Ovary (tissue), 3 donors: ENCODE data around the gene AP3B1.

Source experiments
- CTCF ChIP-seq, 3 donors: fragments of 450-650 bp in 2 of 3; fragments of 200-600 bp in 1 of 3; IDR thresholded peaks; one replicate each; pipeline versions ENCODE4 v1.5.1 to v1.8.0; 2016 to 2022; ENCODE audit warnings: antibody characterized with exemption in 3 of 3, mild to moderate bottlenecking in 1 of 3
- EP300 ChIP-seq: sonication (generic); formaldehyde crosslinking; IDR thresholded peaks from one replicate; pipeline ENCODE4 v1.6.1; 2017; ENCODE audit warnings: antibody characterized with exemption
- POLR2A ChIP-seq: fragments of 450-650 bp; IDR thresholded peaks from one replicate; pipeline ENCODE4 v1.6.1; 2017; ENCODE audit warnings: antibody characterized with exemption, mild to moderate bottlenecking, moderate library complexity
- donor health status: DM: no; HTN: no; CAD: no.

DNA sequence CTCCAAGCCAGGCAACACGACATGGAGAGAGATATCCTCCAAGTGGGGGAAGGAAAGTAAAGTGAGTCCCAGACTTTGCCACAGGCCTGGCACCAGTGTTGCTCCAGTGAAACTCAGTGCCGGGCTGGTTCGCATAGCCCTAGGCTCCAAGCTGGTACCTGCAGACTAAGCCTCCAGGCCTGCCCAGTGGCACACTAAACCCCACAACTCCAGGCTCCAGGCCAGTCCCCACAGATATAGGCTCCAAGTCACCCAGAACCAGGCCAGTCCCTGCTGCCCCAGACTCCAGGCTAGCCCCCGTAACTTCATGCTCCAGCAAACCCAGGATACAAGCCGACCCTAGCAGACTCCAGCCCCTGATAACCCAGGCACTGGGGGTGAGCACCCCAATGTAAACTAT is 23.0 kb upstream of the AP3B1 start:
- TF ChIP-seq CTCF (IDR thresholded peaks at IDR 0.05): no peak
- TF ChIP-seq POLR2A: no peak
- no peak for TF ChIP-seq EP300
